Vagina (tissue), 2 donors: ENCODE data around the gene ZRANB3.

Experiments used
- POLR2A ChIP-seq, 2 donors: fragments of 450-650 bp; IDR thresholded peaks; one replicate each; pipeline ENCODE4 v1.6.1; 2017; ENCODE audit warnings: antibody characterized with exemption in 2 of 2, mild to moderate bottlenecking in 2 of 2, moderate library complexity in 2 of 2
- TF ChIP-seq, protein P1 (sequence below), 3 experiments: fragments of 450-650 bp in 2 of 3; fragments of 200-600 bp in 1 of 3; sonication (generic) in 1 of 3; IDR thresholded peaks; one replicate each; pipeline ENCODE4 v1.5.1; 2017 to 2019; ENCODE audit warnings: antibody characterized with exemption in 3 of 3, mild to moderate bottlenecking in 2 of 3, moderate library complexity in 2 of 3

- TF ChIP-seq, protein P1, sequence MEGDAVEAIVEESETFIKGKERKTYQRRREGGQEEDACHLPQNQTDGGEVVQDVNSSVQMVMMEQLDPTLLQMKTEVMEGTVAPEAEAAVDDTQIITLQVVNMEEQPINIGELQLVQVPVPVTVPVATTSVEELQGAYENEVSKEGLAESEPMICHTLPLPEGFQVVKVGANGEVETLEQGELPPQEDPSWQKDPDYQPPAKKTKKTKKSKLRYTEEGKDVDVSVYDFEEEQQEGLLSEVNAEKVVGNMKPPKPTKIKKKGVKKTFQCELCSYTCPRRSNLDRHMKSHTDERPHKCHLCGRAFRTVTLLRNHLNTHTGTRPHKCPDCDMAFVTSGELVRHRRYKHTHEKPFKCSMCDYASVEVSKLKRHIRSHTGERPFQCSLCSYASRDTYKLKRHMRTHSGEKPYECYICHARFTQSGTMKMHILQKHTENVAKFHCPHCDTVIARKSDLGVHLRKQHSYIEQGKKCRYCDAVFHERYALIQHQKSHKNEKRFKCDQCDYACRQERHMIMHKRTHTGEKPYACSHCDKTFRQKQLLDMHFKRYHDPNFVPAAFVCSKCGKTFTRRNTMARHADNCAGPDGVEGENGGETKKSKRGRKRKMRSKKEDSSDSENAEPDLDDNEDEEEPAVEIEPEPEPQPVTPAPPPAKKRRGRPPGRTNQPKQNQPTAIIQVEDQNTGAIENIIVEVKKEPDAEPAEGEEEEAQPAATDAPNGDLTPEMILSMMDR (IDR thresholded peaks at IDR 0.05), result no peak
- TF ChIP-seq POLR2A (IDR thresholded peaks at IDR 0.05), result no peak
Observed at GRCh38 chr2:135163901-135164300, 367.1 kb downstream of the ZRANB3 start.
